ENCODE data around the gene MYO1E.

DNA sequence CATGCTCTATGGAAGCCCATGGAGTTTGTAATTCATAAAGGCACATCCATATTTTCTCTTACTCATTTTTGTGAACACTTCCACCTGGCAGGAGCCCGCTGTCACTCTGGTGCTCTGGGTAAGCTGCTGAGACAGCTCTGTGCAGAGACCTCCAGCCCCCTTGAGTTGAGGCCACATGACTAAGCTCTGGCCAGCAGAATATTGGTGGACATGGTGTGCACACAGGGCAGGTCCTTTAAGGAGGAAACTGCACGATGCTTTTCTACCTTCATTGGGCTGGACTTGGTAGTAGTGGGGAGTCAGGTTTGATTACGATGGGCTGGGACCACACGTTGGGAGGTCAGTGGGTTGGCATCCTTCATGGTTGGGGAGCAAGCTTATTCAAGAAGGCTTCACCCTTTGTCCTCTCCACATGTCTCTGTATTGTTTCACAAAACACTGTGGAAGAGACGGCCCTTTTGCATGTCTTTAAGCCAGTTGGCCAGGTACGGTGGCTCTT lies 238.7 kb downstream of the MYO1E start:
- TF ChIP-seq POLR2A (IDR thresholded peaks at IDR 0.05), result no peak
- TF ChIP-seq, protein P1, sequence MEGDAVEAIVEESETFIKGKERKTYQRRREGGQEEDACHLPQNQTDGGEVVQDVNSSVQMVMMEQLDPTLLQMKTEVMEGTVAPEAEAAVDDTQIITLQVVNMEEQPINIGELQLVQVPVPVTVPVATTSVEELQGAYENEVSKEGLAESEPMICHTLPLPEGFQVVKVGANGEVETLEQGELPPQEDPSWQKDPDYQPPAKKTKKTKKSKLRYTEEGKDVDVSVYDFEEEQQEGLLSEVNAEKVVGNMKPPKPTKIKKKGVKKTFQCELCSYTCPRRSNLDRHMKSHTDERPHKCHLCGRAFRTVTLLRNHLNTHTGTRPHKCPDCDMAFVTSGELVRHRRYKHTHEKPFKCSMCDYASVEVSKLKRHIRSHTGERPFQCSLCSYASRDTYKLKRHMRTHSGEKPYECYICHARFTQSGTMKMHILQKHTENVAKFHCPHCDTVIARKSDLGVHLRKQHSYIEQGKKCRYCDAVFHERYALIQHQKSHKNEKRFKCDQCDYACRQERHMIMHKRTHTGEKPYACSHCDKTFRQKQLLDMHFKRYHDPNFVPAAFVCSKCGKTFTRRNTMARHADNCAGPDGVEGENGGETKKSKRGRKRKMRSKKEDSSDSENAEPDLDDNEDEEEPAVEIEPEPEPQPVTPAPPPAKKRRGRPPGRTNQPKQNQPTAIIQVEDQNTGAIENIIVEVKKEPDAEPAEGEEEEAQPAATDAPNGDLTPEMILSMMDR (IDR thresholded peaks at IDR 0.05), result no peak

Measured in prostate gland (tissue), 2 donors.